Stimulated activated CD8-positive, alpha-beta memory T cell treated with anti-CD3 and anti-CD28 coated beads, Interleukin-4, amount 100 ng/mL, for 24 hours (primary cell): ENCODE data around the gene FBN3.
"Not testable (repeated sequence)": the region's sequence is repeated elsewhere in the genome, so short reads cannot be mapped to it uniquely, and the experiment has no call there.

Experiments used
- DNase-seq: peaks from one replicate; pipeline ENCODE4 v3.0.0-alpha.2; 2020; ENCODE audit warnings: low read depth

The FBN3 gene

GRCh38 chr19:8117991-8118390, 31.4 kb downstream of the FBN3 start:
- no peak for DNase-seq

GRCh38 chr19:8116437-8117293, 32.7 kb downstream of the FBN3 start:
- DNase-seq: no peak

DNA sequence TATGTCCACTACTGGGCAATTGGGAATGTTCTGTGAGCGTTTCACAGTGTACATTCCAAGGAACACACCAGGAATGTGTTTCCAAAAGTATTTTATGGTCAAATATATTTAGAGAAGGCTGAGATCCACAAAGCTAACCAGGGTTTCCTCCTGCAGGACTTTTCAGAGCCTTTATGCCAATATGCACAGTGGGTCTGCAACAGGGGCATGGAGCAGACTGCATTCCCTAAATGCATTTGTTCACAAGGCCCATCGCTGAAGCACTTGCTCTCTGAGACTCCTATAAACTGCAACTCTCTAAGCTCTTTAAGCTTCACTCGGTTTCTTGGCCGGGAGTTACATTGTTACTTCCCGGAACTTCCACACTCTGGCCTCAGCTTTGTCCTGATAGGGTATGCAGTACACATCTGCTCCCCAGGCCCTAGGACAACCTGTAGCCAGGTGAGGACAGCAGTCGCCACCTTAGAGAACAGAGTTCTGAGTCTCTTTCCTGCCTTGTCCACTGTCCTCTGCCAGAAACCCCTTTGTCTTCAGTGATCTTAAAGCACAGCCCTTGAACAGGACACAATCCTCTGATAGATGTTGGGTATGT, 33.5 kb downstream of the FBN3 start:
- DNase-seq: no peak

- DNase-seq: no peak
These were observed 36.4 kb downstream of the FBN3 start for GRCh38 chr19:8113017-8113416.

- no peak for DNase-seq
These were observed 38.0 kb downstream of the FBN3 start for GRCh38 chr19:8111376-8111775.

DNA sequence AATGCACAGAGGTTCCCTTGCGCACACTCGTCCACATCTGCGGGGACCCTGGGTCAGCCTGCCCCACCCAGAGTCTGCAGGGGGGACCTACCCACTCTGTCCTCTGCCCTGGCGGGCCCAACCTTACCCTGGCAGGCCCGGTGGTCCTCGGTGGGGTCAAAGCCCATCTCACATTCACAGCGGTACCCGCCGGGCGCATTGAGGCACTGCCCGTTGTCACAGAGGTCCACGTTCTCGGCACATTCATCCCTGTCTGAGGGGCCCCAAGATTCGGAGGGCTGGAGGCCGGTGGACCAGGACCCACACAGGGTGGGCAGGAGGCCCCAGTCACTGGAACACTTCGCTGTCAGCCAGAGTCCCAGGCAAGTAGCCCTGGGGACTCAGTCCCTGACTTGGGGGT, 38.5 kb downstream of the FBN3 start:
- no peak for DNase-seq

GRCh38 chr19:8109890-8110662, 39.3 kb downstream of the FBN3 start:
- no peak for DNase-seq

GRCh38 chr19:8109455-8109854, 39.9 kb downstream of the FBN3 start:
- DNase-seq: no peak

- DNase-seq: no peak
These were observed 40.6 kb downstream of the FBN3 start for GRCh38 chr19:8108560-8109445.

DNA sequence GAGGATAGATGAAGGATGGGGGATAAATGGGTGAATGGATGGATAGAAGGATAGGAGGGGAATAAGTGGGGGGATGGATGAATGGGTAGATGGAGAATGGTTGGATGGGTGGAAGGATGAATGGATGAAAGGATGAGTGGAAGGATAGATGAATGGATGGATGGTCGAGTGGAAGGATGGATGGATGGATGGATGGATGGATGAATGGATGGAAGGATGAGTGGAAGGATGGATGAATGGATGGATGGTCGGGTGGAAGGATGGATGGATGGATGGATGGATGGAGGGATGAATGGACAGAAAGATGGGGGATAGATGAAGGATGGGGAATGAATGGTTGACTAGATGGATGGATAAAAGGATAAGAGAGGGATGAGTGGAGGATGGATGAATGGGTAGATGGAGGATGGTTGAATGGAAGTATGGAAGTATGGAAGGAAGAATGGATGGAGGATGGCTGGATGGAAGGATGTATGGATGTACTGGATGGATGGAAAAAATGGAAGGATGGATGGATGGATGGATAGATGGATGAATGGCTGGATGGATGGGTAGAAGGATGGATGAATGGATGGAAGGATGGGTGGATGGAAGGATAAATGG, 42.0 kb downstream of the FBN3 start:
- no peak for DNase-seq

DNA sequence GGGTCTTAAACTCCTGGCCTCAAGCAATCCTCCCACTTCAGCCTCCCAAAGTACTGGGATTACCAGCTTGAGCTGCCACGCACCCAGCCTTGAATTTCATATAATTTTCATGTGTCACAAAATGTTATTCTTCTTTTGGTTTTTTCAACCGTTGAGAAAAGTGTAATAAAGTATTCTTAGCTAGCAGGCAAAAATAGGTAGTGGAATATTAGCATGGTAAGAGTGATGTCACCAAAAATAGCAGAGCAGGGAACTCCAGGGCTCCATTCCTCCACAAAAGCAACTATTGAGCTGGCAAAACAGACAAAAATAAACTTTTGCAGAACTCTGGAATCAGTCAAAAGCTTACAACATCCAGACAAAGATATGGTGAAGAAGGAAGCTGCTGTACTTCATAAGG, 43.9 kb downstream of the FBN3 start:
- no peak for DNase-seq

- DNase-seq: not testable (repeated sequence)
These were observed 47.5 kb downstream of the FBN3 start for GRCh38 chr19:8101910-8102309.

DNA sequence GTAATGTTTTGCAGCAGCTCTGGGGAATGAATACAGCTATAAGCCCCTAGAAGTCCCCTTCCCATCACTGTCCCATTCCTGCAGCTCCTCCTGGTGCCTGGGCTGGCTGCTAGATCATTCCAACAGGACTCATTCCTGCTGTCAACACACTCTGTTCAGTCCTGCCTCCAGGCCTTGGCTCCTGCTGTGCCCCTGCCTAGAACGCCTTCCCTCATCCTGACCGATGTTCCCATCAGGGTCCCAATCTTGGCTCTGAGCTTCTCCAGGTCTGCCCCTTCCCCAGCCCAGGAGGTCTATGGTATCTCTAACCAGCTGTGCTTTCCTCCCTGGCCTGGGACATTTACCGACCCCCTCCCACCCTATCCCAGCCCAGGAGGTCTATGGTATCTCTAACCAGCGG, 48.1 kb downstream of the FBN3 start:
- DNase-seq: no peak

DNA sequence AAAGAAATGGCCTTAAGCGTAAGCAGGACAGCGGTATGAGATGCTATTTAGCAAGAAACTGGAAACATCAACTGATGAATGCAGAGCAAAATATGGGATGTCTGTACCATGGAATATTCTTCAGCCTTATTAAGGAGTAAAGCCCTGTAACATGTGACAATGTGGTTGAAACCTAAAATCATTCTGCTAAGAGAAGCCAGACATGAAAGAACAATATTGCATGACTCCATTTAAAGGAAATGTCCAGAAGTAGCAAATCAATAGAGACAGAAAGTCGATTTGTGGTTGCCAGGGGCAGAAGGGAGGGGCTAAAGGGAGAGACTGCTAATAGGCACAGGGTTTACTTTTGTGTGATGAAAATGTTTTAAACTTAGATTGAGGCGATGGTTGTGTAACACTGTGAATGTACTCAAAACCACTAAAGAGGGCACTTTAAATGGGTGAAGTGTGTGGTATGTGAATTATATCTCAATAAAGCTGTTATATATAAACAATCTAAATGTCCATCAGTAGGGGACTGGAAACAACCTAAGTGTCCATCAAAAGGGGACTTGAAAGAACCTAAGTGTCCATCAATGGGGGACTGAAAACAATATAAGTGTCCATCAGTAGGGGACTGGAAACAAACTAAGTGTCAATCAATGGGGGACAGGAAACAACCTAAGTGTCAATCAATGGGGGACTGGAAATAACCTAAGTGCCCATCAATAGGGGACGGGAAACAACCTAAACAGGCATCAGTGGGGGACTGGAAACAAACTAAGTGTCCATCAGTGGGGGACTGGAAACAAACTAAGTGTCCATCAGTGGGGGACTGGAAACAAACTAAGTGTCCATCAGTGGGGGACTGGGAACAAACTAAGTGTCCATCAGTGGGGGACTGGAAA, 51.5 kb downstream of the FBN3 start:
- DNase-seq: no peak

GRCh38 chr19:8097198-8097597, 52.2 kb downstream of the FBN3 start:
- DNase-seq: no peak

DNA sequence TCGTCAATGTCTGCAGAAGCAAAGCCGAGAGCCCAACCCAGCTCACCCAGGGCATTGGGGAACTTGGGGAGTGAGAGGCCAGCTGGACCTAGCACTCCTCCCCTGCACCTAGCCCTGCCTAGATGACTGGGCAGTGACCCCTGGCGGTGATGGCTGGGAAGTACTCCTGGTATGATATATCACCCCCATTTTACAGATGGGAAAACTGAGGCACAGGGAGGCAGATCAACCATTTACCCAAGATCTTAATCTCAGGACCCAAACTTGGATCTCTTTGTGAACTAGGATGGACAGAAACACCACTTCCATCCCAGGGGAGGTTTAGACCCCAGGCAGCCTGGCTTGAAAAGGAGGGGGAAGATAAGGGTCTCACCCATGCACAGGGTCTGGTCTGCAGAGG, 53.3 kb downstream of the FBN3 start:
- DNase-seq: no peak

- DNase-seq: no peak
These were observed 54.0 kb downstream of the FBN3 start for GRCh38 chr19:8095354-8095886.

DNA sequence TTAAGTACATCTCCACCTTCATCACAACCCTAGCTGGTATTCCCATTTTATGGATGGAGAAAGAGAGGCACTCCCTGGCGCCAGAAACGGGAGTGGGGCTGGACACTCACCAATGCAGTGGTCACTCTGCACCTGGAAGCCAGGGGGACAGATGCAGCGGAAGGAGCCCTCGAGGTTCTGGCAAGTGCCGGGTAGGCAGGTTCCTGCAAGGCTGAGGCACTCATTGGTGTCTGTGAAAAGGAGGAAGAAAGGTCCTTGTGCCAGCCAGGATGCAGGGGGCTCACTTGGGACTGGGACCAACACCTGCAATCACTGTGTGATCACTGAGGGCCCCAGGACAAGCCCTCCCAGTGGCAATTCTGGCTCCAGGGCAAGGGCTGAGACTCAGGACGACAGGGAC, 55.1 kb downstream of the FBN3 start:
- no peak for DNase-seq

DNA sequence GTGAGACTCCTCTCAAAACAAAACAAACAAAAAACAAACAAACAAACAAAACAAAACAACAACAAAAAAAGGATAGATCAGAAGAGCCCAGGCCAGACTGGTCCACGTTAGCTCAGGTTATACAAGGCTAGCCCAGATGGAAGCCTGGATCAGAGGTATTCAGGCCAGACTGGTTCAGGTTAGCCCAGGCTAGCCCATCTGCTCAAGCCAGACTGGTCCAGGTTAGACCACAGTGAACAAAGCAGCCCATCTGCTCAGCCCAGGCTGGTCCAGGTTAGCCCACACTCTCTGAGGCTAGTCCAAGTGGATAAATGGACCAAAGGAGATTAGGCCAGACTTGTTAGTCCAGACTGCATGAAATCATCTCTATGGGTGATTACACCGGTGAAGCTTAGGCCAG, 55.7 kb downstream of the FBN3 start:
- no peak for DNase-seq

GRCh38 chr19:8090950-8091349, 58.4 kb downstream of the FBN3 start:
- no peak for DNase-seq
